ENCODE measurements around the gene TGM5.
A peak's percentile ranks its signal among the peaks of the same experiment; 100 is the strongest.

TGM5 gene

GRCh38 chr15:43241100-43241499 is 25.6 kb downstream of the TGM5 start:
- H3K4me3 ChIP-seq (ENCODE audit: low read depth, low read length) = no peak overlapping the region
- no peak for DNase-seq (ENCODE audit: low read depth)

GRCh38 chr15:43239732-43240491 is 26.8 kb downstream of the TGM5 start:
- TF ChIP-seq MAX (IDR thresholded peaks at IDR 0.05; ENCODE audit: low read depth, low read length) = peak; percentile 66; the same call in 1 of the 2 replicates
- TF ChIP-seq POLR2A (IDR thresholded peaks at IDR 0.05; ENCODE audit: extremely low read depth, insufficient read length) = no peak
- TF ChIP-seq CTCF (IDR thresholded peaks at IDR 0.05; ENCODE audit: low read depth, low read length) = no peak
- TF ChIP-seq MYC (IDR thresholded peaks at IDR 0.05; ENCODE audit: low read depth, low read length) = peak; percentile 70
- peak; percentile 96 for DNase-seq (ENCODE audit: low read depth)
- H3K4me3 ChIP-seq (ENCODE audit: low read depth, low read length) = peak overlapping the region; percentile 40

More at GRCh38 chr15:43241100-43241499, 25.6 kb downstream of the TGM5 start:
- no peak for TF ChIP-seq MYC (IDR thresholded peaks at IDR 0.05; ENCODE audit: low read depth, low read length)
- no peak for TF ChIP-seq CTCF (IDR thresholded peaks at IDR 0.05; ENCODE audit: low read depth, low read length)
- TF ChIP-seq MAX (IDR thresholded peaks at IDR 0.05; ENCODE audit: low read depth, low read length) = no peak
- no peak for TF ChIP-seq POLR2A (IDR thresholded peaks at IDR 0.05; ENCODE audit: extremely low read depth, insufficient read length)

GRCh38 chr15:43238671-43239131 is 28.0 kb downstream of the TGM5 start:
- peak overlapping the region; percentile 21 for H3K4me3 ChIP-seq (ENCODE audit: low read depth, low read length)
- DNase-seq (ENCODE audit: low read depth) = peak; percentile 52
- no peak for TF ChIP-seq MAX (IDR thresholded peaks at IDR 0.05; ENCODE audit: low read depth, low read length)
- no peak for TF ChIP-seq CTCF (IDR thresholded peaks at IDR 0.05; ENCODE audit: low read depth, low read length)
- no peak for TF ChIP-seq POLR2A (IDR thresholded peaks at IDR 0.05; ENCODE audit: extremely low read depth, insufficient read length)

GRCh38 chr15:43237842-43238470 is 28.8 kb downstream of the TGM5 start:
- H3K4me3 ChIP-seq (ENCODE audit: low read depth, low read length) = peak overlapping the region; percentile 6
- TF ChIP-seq MYC (IDR thresholded peaks at IDR 0.05; ENCODE audit: low read depth, low read length) (no peak), POLR2A (IDR thresholded peaks at IDR 0.05; ENCODE audit: extremely low read depth, insufficient read length) (no peak), MAX (IDR thresholded peaks at IDR 0.05; ENCODE audit: low read depth, low read length) (no peak)
- peak; percentile 52 for DNase-seq (ENCODE audit: low read depth)

- TF ChIP-seq CTCF (IDR thresholded peaks at IDR 0.05; ENCODE audit: low read depth, low read length) (no peak), MAX (IDR thresholded peaks at IDR 0.05; ENCODE audit: low read depth, low read length) (no peak), POLR2A (IDR thresholded peaks at IDR 0.05; ENCODE audit: extremely low read depth, insufficient read length) (no peak), MYC (IDR thresholded peaks at IDR 0.05; ENCODE audit: low read depth, low read length) (no peak)
- no peak for DNase-seq (ENCODE audit: low read depth)
- no peak overlapping the region for H3K4me3 ChIP-seq (ENCODE audit: low read depth, low read length)
Measured at GRCh38 chr15:43235536-43235935, 31.2 kb downstream of the TGM5 start.
